ENCODE data around the gene ZNF239. TPM values are rescaled to one million over a fixed set of nuclear protein-coding genes. Genes with fewer than 3 reads are reported as not detected.
"Not testable (repeated sequence)": the region's sequence is repeated elsewhere in the genome, so short reads cannot be mapped to it uniquely, and the experiment has no call there.

ZNF239 gene
- total RNA-seq, 1 donor from 2014 or later: 9.5 TPM

DNA sequence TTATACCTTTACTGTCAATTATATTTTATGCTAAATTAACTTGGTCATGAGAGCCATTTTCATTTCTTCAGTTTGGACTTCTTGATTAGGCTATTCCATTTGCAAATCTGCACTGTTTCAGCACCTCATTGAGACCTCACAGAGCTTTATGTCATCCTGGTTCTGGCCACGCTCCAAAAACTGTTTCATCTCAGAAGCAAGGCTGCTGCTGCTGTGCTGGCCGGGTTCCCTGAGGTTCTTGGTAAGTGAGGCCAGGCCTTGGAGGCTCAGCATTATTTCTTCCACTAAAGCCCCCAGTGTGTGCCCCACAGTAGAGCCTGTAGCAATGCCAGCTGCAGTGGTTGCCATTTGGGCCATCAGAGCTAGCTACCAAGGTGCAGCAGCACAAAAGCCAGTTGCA is 24.0 kb upstream of the ZNF239 start:
- TF ChIP-seq CTCF (IDR thresholded peaks at IDR 0.05; ENCODE audit: unreplicated experiment): no peak
- Mint-ChIP-seq H3K27me3 (ENCODE audit: low read depth) (peaks cover 14% of the 10 kb centered on the region), H3K4me1 (no peaks in the 10 kb centered on the region), H3K36me3 (no peaks in the 10 kb centered on the region), H3K4me3 (no peak overlapping the region), H3K27ac (no peak overlapping the region), H3K9me3 (peaks cover 15% of the 10 kb centered on the region)
- DNase-seq (ENCODE audit: low spot score in 2 of 2, unreplicated experiment in 2 of 2): no peak

DNA sequence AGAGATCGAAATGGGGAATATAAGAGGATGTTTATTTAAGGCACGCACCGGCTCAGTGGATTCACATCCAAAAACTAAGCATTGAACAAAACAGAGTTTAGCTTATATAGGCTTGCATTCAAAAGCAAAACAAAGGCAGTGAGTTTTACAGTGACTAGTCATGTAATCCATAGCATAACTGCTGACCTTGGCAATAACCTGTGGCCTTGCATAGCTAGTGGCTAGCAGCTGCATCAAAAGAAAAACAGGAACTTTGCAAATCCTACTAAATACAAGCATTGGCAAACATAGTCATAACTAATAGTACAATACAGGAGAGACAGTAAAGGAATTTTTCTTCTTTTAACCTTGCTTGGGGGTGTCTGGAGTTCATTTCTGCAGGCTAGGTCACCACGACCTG is 22.1 kb upstream of the ZNF239 start:
- Mint-ChIP-seq H3K27ac (no peak overlapping the region), H3K36me3 (no peaks in the 10 kb centered on the region), H3K27me3 (ENCODE audit: low read depth) (peaks cover 5% of the 10 kb centered on the region), H3K4me1 (no peaks in the 10 kb centered on the region), H3K9me3 (peaks cover 19% of the 10 kb centered on the region), H3K4me3 (no peak overlapping the region)
- TF ChIP-seq CTCF (IDR thresholded peaks at IDR 0.05; ENCODE audit: unreplicated experiment): no peak
- no peak for DNase-seq (ENCODE audit: low spot score in 2 of 2, unreplicated experiment in 2 of 2)

DNA sequence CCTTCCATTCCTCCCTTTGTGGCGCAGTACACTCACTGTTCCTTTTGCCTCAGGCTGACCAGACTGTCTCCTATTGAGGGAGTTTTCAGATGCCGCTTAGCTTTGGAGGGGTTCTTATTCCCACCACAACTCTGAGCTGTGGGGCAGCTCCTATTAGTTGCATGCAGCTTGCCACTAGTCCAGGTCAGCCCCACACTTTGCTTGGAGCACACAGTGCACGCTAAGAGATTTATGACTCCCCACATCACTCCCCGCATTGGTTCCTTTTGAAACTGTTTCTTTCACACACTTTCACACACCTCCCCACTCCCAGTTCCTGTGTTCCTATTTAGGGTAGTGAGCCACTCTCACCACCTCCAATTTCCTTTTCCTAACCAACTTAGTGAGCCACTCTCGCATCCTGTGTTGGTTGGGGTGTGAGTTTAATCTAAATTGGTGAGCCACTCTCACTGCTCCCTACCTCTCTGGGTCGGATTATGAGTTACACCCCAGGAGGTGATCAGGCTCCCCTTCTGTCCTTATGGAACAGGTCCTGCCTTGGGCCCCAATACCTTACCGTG is 21.4 kb upstream of the ZNF239 start:
- H3K9me3 Mint-ChIP-seq: peaks cover 19% of the 10 kb centered on the region
- no peaks in the 10 kb centered on the region for H3K36me3 Mint-ChIP-seq
- no peak overlapping the region for H3K27ac Mint-ChIP-seq
- H3K27me3 Mint-ChIP-seq (ENCODE audit: low read depth): peaks cover 3% of the 10 kb centered on the region
- TF ChIP-seq CTCF (IDR thresholded peaks at IDR 0.05; ENCODE audit: unreplicated experiment): no peak
- H3K4me3 Mint-ChIP-seq: no peak overlapping the region
- DNase-seq (ENCODE audit: low spot score in 2 of 2, unreplicated experiment in 2 of 2): no peak
- no peaks in the 10 kb centered on the region for H3K4me1 Mint-ChIP-seq

- Mint-ChIP-seq H3K27me3 (ENCODE audit: low read depth) (peaks cover 3% of the 10 kb centered on the region), H3K4me1 (no peaks in the 10 kb centered on the region), H3K27ac (no peak overlapping the region), H3K4me3 (no peak overlapping the region), H3K36me3 (no peaks in the 10 kb centered on the region), H3K9me3 (peaks cover 22% of the 10 kb centered on the region)
- DNase-seq (ENCODE audit: low spot score in 2 of 2, unreplicated experiment in 2 of 2): no peak
- no peak for TF ChIP-seq CTCF (IDR thresholded peaks at IDR 0.05; ENCODE audit: unreplicated experiment)
Measured at GRCh38 chr10:43594944-43595589, 20.7 kb upstream of the ZNF239 start.

DNA sequence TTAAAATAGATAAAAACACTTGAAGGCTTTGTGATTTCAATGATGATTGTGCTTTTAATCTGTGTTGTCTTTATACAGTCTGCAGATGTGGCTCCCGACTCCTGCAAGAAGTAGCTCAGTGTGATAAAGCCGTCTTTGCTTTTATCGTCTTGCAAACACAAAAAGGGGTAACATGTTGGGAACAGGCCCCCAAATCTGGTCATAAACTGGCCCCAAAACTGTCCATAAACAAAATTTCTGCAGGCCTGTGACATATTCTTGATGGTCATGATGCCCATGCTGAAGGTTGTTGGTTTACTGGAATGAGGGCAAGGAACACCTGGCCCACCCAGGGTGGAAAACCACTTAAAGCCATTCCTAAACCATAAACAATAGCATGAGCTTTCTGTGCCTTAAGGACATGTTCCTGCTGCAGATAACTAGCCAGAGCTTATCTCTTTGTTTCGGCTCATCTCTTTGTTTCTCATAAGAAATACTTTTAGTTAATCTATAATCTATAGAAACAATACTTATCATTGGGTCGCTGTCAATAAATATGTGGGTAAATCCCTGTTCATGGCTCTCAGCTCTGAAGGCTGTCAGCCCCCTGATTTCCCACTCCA is 17.0 kb upstream of the ZNF239 start:
- no peaks in the 10 kb centered on the region for H3K4me1 Mint-ChIP-seq
- peaks cover 19% of the 10 kb centered on the region for H3K27me3 Mint-ChIP-seq (ENCODE audit: low read depth)
- H3K36me3 Mint-ChIP-seq: no peaks in the 10 kb centered on the region
- H3K4me3 Mint-ChIP-seq: no peak overlapping the region
- DNase-seq (ENCODE audit: low spot score in 2 of 2, unreplicated experiment in 2 of 2): no peak
- no peak for TF ChIP-seq CTCF (IDR thresholded peaks at IDR 0.05; ENCODE audit: unreplicated experiment)
- no peak overlapping the region for H3K27ac Mint-ChIP-seq
- H3K9me3 Mint-ChIP-seq: peaks cover 16% of the 10 kb centered on the region

DNA sequence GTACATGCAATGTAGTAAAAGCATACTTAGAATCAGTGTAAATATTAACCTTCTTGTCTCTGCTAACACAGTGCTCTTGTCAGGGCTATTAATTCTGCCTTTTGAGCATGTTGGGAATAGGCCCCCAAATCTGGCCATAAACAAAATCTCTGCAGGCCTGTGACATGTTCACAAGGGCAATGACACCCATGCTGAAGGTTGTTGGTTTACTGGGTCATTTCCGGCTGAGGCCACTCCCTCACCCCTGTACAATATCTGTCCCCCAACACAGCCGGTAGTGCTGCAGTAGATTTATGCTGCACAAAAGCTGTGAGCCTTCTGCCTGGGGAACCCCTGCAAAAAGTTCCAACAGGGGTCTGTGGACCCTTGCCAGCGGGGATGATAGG is 12.3 kb upstream of the ZNF239 start:
- H3K27ac Mint-ChIP-seq; H3K4me3 Mint-ChIP-seq; H3K9me3 Mint-ChIP-seq; DNase-seq (ENCODE audit: low spot score in 2 of 2, unreplicated experiment in 2 of 2); H3K36me3 Mint-ChIP-seq; H3K4me1 Mint-ChIP-seq: not testable (repeated sequence)
- H3K27me3 Mint-ChIP-seq (ENCODE audit: low read depth): peaks cover 35% of the 10 kb centered on the region
